NCI-H774 (cell line): ENCODE results near the gene STK24.

Source experiments
- DNase-seq: peaks from one replicate; lab custom pipeline; 2025; lab: John Stamatoyannopoulos, UW

Gene STK24

DNA sequence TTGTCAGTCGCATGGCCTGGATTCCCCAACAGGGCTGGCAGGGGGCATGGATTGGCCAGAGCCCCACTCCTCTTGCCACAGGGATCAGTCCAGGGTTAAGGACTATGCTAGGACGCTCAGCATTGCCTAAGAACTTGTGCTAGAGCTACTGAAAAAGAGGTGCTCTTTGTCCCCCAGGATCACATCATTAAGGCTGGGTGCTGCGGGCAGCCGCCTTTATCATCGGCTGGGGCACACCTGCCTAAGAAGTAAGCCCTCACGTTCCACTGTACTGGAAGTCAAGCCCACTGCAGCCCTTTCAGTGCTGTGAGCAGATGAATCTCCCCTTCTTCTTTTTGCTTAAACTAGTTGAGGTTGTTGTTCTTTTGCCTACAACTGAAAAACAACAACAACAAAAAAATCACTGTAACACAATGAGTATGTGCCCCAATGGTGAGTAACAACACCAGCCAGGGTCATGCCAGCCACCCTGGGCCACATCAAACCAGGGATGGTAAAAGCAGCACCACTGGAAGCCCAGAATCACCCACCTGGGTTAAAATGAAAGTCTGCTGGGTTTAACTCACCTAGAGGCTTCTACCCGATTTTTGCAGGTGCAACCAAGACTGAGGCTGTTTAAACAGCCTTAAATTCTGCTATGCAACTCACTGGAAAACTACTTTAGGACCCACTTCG lies 20.6 kb downstream of the STK24 start:
- no peak for DNase-seq

DNA sequence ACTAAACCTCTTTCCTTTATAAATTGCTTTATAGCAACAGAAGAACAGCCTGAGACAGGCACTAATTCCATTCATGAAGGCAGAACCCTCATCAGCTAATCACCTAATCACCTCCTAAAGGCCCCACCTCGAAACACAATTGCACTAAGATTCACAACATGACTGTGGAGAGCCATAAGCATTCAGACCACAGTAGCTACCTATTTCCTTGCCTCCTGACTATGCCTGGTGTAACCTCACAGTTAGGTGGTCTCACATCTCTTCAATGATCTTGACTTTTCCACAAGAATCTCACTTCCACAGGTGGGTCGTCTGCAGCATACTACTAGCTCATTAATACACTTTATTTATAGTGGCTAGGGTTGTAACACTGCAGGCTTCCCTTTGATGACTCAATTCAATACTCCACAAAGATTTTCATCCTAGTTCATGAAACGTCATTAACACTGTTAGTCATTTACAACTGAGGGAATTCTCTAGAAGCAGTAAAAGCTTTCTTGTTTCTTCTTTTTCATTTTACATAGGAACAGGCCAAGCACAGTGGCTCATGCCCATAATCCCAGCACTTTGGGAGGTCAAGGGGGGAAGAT lies 27.1 kb downstream of the STK24 start:
- DNase-seq: no peak

DNA sequence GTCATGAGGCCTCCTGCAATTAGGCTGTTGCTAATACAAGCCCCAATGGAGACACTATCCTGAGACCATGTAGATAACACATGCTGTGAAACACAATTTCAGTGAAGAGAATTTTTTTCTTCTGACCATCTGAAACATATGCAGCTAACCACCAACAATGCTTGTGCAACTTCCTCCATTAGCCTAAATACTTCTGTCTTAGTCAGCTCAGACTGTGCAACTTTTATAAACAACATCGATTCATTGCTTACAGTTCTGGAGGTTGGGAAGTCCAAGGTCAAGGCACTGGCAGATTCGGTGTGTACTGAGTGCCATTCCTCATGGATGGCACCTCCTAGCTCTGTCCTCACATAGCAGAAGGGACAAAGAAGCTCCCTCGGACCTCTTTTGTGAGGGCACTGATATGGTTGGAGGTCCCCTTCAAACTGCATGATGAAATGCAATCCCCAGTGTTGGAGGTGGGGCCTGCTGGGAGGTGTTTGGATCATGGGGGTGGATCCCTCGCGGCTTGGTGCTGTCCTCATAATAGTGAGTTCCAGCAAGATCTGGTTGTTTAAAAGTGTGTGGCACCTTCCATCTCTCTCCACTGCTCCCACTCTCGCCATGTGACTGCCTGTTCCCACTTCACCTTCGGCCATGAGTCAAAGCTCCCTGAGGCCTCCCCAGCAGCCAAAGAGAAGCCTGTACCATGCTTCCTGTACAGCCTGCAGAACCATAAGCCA lies 27.7 kb downstream of the STK24 start:
- DNase-seq: no peak

DNA sequence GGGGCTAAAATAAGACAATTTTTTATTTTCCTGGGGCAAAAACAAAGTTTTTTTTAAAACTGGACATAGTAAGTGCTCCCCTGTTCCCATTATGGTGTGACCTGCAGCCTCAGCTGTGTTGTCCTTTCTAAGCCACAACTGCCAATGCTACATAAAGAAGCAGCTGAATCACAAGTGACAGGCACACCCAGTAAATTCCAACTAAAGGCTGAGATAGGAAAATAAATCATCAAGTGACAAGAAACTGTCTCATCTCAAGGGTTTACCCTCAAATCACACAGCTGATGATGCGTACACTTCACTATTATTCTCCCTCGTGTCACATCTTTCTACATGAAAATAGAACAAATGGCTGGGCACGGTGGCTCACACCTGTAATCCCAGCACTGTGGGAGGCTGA lies 28.7 kb downstream of the STK24 start:
- no peak for DNase-seq

DNA sequence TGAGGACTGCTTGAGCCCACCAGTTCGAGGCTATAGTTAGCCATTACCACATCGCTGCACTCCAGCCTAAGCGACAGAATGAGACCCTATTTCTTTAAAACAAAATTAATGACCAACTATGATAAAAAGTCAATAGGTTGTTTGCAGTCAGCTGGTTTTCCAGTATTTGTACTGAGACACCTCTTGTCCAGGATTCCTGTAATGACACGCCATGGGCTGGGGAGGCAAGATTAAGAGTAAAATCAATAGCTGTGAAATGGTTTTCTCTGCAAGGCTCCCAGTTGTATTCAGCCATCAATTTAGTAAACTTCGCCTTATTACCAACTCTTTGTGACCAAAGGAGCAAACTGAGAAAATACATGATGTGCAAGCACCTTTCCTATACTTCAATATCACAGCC lies 29.5 kb downstream of the STK24 start:
- no peak for DNase-seq

DNA sequence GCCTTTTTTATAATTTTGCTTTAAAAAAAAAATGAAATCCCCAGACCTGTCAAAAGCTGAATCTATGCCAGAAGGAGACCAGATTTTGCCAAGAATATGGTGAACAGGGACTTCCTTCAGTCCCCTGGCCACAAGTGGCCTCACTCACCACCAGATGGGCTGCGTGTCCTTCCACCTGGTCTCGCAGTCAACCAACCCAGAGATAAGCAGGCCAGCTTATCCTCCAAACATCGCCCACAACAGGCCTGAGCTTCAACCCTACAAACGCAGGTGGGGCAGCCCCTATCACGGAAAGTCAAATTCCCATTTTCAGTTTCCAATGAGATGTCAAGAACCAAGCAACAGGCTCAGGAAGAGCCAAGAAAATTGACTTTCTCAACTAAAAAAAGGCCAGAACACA lies 30.5 kb downstream of the STK24 start:
- DNase-seq: no peak

DNA sequence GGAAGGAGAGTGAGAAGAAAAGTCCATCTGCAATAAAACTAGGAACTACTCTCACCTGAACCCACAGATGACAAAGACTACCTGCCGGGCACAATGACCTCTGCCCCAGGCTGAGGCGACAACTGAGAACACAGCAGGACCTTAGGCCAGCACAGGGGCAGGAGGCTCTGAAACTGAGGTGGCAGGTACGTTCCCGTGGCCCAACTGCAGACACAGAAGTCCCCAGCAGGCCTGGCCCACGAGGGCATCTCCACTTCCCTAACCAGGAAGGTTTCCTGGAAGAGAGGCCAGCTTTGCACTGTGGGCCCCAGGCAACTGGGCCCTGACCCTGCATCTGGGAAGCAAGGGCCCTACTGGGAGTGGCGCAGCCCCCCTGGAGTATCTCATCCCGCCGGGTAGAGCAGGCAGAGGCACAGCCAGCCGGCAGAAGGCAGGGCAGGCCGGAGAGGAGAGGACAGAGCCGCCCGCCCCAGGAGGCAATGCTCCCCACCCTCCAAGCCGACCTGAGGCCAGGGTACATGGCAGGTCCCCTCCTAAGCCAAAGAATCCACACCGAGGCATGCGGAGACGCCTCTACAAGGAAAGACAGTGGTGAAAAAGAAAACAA lies 32.7 kb downstream of the STK24 start:
- DNase-seq: no peak

DNA sequence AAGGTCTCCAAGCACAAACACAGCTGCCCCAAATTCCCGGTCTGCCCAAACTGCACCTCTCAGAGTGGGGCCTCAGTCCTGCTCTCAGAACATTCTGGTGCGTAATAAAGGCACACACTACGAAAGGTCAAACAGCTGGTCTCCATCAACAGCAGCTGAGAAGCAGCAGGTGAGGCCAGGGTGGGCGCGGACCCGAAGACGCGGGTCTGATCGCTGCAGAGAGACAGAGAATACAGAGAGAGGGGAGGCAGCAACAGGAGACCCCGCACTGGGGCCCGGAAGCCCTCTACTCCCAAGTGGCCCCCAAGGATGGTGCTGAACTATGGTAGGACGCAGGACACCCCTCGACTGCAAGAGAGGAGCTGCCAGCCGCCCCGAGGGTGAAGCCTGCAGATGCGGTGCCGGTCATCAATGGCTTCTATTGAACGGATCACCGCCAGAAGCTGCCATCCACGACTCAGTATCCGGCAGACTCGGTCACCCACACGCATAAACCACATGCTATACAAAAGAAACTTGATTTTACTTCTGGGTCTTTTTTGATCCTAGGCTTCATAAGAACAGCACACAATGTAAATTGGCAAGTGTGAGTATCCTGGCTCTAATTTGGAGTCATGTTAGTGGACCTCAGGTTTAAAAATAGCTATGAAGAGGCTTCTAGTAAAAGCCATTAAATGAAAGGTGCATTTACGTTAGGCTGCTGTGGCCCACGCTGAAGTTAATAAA lies 33.4 kb downstream of the STK24 start:
- no peak for DNase-seq

DNA sequence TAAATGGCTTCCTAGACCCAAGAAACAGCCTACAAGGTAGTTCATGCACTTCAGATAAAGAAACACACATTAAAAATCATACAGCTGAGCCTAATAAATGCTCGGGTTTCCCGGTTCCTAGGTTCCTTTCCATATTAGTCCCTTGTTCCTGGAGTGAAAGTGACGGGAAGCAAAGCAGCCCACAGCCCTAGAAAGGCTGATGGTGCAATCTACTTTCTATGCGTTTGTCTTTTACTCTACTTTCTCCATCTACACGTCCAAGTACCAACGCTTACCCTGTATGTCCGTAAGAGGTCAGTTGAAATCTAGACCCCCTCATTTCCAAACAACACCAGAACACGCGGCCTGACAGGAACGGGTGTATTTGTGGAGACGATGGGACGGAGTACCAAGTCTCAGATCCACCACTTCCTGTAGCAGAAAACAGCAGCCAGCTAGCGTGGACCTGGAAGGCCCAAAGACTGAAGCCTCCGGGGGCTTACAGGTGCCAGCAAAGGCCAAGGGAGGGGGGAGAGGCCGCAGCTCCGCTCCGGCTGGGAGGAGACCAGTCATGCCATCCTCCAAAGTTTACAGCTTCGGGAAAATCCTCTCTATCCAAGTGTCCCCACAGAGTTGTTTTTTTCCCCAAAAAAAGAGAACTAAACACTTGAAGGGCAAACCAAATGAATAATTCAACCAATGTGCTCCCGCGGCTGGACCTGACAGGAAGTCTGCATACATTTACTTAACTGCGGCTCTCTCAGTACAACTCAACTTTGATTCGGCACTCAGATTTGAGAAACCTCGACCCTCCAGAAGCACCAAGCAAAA lies 34.1 kb downstream of the STK24 start:
- DNase-seq: no peak

DNA sequence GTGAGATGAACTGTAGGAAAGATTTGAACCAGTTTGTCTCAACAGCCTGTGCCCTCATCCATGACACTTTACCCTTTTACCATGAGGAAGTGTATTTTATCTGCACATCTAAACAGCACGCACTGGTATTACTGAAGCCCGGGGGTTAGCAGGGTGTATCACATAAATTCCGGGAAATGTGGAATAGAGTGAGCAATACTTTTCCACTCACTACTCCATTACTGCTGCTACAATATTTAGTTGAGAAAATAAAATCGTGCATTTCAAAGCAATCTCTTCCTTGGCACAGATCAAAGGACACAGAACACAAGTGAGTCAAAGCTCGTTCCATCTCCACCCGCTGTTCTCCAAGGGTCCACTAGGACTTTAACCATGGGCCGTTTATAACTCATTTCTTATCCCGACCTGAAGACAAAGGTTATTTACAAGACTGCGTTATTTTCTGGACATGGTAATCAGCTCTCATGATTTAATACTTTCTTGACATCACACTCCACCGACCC lies 35.2 kb downstream of the STK24 start:
- DNase-seq: no peak

DNA sequence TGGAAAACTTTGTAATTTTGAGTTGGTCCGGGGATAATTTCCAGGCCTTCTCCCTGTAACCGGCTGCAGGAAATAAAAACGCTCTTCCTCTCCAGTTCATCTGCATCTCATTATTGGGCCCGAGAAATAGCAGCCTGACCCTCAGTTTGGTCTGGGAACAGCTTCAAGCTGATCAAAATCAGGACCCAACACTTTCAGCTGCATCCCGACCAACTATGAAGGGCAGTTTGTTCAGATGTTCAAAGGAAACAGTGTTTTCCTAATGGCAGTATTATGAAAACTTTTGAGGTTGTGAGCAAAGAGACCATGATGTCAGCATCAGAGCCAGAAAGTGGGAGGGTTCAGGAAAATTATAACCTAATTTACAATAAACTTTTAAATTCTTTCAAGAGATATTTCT lies 35.7 kb downstream of the STK24 start:
- DNase-seq: no peak

DNA sequence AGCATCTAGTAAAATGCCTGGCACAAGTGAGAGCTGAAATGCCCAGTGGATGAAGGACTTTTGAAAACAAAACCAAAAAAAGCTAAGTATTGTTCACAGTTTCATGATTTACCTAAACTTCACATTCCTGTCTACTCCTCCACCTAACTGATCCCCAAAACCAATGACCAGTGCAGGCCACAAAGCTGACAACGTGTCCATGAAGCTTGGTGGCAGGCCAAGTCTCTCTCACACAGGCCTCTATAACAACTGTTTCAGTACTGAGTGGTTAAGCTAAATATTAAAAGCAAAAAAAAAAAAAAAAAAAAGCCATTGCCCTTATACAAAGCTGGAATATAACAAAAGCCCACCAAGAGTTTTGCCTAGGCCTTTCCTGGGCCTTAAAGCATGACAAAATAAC lies 36.4 kb downstream of the STK24 start:
- DNase-seq: no peak

DNA sequence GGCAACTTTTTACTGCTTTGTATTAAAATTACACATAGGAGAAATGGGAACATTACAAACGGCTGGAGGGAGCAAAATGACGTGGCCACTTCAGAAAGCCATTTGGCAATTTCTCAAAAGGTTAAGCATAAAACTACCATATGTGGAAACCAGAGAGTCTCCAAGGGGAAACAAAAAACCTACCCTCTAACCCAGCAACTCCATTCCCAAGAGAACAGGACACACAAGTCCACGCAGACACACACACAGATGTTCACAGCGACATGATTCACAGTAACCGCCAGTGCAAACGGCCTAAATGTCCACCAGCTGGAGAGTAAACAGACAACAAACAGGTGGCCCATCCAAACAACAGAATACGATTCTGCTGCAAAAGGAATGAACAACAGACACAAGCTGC lies 37.2 kb downstream of the STK24 start:
- no peak for DNase-seq

DNA sequence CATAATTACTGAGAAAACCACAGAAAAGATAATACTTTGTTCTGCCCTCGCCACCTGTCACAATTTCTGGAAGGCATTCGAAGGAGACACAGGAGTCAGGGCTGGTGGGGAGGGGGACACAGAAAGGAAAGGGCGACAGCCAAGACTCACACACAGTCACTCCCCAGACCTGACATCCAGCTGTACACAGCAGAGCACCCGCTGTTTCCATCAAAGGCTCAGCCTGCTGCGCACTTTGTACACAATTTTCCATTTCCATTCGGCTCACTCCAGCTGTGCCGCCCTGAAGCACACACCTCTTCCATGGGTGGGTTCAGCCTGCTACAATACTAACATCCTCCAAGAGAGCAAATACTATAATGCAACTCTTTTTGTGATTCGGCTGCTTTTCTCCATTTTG lies 38.0 kb downstream of the STK24 start:
- DNase-seq: no peak

DNA sequence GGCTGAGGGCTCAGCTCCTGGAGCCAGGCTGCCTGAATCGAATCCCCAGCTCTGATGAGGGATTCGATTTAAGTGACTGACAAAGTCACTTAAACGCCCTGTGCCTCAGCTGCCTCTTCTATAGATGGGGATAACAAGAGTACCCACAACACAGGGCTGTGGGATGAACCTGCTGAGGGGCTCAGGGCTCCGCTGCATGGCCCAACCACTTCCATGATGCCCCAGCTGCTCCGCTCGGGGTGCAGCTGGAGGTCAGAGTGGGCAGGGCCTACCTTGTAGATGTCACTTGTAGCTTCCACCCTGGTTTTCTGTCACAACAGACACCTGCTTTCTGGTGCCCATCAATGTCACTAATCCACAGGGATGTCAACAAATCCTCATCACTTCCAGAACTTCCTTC lies 39.2 kb downstream of the STK24 start:
- no peak for DNase-seq

DNA sequence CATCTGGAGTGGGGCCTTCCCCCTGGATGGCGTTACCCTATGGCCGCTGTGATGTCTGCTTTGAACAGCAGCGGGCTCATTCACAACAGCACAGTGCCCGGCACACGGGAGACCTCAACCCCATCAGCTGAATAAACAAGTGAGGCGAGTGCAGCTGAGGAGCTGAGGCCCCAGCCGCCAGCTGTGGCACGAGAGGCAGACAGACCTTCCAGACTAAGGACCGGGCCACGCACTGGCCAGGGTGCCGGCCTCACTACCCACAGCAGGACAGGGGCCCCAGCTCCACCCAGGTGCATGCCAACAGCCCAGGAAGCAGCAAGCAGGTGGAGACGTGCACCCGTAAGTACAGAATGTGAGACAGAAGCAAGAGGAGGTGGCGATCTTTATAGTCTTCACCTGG lies 39.6 kb downstream of the STK24 start:
- no peak for DNase-seq

DNA sequence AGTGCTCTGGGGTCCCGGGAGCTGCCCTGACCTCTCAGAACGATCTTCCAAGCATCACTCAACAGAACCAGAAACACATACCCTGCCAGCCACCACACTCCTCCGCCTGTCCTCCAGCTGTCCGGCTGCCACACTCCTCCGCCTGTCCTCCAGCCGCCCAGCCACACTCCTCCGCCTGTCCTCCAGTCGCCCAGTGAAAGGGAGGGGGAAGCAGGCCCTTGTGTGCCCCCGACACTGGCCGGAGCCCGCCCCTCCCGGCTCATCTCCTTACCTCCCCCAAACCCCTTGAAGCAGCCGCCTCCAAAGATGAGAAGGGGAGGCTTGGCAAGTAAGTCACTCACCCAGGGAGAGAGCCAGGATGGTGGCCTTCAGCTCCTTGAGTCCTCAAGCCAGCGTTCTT lies 40.2 kb downstream of the STK24 start:
- DNase-seq: no peak

DNA sequence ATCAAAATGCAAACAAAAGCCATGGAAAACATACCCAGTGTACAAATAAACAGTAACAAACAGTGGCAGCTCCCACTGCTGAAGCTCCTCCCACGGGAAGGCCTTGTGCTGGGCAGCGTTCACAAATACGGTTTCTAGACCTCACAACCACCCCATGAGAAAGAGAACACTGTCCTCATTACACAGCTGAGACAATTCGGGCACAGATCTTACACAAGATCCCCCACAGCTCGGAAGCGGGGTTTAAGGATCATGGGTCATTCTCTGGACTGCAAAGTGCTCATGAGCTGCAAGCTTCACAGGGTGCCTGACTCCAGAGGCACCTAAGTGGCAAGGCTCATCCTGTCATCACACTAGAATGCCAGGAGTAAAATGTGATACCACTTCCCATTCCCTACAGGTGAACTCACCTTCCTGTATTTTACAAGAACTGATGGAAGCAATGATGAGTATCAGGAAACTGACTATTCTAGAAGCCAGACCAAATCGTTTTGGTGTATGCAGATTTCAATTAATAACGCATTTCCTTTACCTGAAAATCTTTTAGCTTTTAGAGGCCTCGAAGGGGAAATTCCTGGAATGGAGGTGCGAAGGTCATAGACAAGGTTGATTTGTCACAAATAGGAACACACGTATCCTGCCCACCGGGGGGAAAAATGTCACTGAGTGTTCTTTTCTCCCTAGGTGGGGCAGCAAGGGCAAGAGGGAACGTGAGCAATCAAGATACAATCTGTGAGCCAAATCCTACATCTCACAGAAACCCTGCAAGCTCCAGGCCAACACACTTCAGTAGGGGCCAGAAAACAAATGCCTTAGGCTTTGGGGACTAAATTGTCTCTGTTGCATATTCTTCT lies 41.2 kb downstream of the STK24 start:
- DNase-seq: no peak

DNA sequence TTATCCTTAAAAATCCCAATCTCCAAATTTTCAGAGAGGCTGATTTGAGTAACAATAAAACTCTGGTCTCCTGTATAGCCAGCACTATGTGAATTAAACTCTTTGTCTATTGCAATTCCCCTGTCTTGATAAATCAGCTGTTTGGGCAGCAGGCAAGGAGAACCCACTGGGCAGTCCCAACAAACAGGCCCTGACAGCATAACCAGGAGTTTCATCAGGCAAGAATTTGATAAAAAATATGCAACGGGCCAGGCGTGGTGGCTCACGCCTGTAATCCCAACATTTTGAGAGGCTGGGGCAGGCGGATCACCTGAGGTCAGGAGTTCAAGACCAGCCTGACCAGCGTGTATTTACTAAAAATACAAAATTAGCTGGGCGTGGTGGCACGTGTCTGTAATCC lies 42.1 kb downstream of the STK24 start:
- DNase-seq: no peak

DNA sequence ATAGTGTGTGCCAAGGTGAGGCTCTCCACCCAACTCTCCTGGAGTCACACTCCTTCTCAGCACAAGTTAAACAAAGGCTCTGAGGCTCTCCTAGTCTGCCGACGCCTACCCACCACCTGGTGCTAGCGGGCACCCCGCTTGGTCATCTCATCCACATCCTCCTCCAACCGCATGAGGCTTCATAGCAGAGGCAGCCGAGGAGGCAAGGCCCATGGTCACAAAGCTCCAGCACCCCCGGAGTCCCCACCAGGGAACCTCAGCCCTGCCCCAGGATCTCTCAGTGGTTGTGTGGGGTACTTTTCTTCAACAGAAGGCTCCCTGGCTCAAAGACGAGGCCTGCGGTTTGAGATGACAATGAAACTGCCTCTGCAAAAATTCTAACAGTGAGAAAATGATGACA lies 43.0 kb downstream of the STK24 start:
- no peak for DNase-seq

DNA sequence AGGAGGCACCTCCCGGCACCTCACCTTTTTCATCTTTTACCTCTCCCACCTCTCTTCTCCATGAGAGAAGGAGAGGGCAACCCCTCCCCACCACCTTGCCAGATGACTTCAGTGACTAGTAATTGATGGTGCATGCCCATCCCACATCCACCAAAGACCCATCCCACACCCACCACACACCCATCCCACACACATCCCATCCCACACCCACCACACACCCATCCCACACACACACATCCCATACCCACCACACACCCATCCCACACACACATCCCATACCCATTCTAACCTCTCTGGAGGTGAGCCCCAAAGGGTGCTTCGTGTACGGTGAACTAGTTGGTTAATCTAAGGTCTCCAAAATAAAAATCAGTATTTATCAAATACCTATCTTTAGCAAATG lies 44.7 kb downstream of the STK24 start:
- DNase-seq: no peak
